Activated naive CD8-positive, alpha-beta T cell treated with anti-CD3 and anti-CD28 coated beads, Interleukin-2, amount 10 ng/mL, durations not matched to agents 7 days and 5 days (primary cell): Measurements from ENCODE around the gene STYK1. TPM values are rescaled to one million over a fixed set of nuclear protein-coding genes. Genes with fewer than 3 reads are reported as not detected.
A peak's percentile ranks its signal among the peaks of the same experiment; 100 is the strongest.
"Not testable (repeated sequence)": the region's sequence is repeated elsewhere in the genome, so short reads cannot be mapped to it uniquely, and the experiment has no call there.

ENCODE experiments used
- ATAC-seq: fragments of 150-1000 bp; cut with Tn5 transposase; one replicate; pipeline ENCODE4 v1.10.0; 2021; ENCODE audit warnings: low read depth, moderate library complexity
- POLR2A ChIA-PET: fragments of 350-600 bp; sonication (Branson Sonifier 250); formaldehyde crosslinking; loops from one replicate; lab custom pipeline; 2021; ENCODE audit warnings: antibody characterized with exemption; lab: Charles Lee
- DNase-seq: peaks from one replicate; pipeline ENCODE4 v3.0.0; 2021
- H3K27ac Mint-ChIP-seq: one replicate; pipeline ENCODE4 v1.8.0; 2022; ENCODE audit warnings: mild to moderate bottlenecking, mixed read lengths
- H3K27me3 Mint-ChIP-seq: one replicate; pipeline ENCODE4 v1.8.0; 2022; ENCODE audit warnings: mild to moderate bottlenecking, moderate library complexity, mixed read lengths
- H3K36me3 Mint-ChIP-seq: one replicate; pipeline ENCODE4 v1.8.0; 2021; ENCODE audit warnings: mild to moderate bottlenecking, mixed read lengths
- H3K4me1 Mint-ChIP-seq: one replicate; pipeline ENCODE4 v1.8.0; 2021; ENCODE audit warnings: mixed read lengths
- H3K4me3 Mint-ChIP-seq: one replicate; pipeline ENCODE4 v1.8.0; 2022; ENCODE audit warnings: mild to moderate bottlenecking, moderate library complexity, mixed read lengths
- H3K9me3 Mint-ChIP-seq: one replicate; pipeline ENCODE4 v1.8.0; 2021; ENCODE audit warnings: mixed read lengths
- total RNA-seq, 2 experiments: library from RNA; stranded (reverse); gene quantifications; one replicate each; pipeline ENCODE4 v1.2.3, GENCODE V29; 2021

The STYK1 gene
- total RNA-seq, 2 experiments from 2014 or later = 3.1 TPM

GRCh38 chr12:10611258-10611657 is 62.6 kb downstream of the STYK1 start:
- not testable (repeated sequence) for DNase-seq, H3K27me3 Mint-ChIP-seq, H3K9me3 Mint-ChIP-seq, H3K27ac Mint-ChIP-seq, ATAC-seq
- POLR2A ChIA-PET = interaction anchor here (0.5 to 1.3 kb wide), 3 partner anchors 57 to 1038 kb away, joined by 4 to 11 read pairs (median 6); partner anchors contain the start of gene ETV6
- Mint-ChIP-seq H3K4me3 (peak overlapping the region; percentile 99), H3K4me1 (peaks cover 40% of the 10 kb centered on the region), H3K36me3 (peaks cover 21% of the 10 kb centered on the region)

- Mint-ChIP-seq H3K4me1 (peaks cover 41% of the 10 kb centered on the region), H3K36me3 (peaks cover 22% of the 10 kb centered on the region), H3K27me3 (no peaks in the 10 kb centered on the region), H3K4me3 (no peak overlapping the region), H3K9me3 (no peaks in the 10 kb centered on the region), H3K27ac (peak overlapping the region; percentile 1)
- DNase-seq (no peak), ATAC-seq (no peak)
- POLR2A ChIA-PET = no interaction called here
Measured at GRCh38 chr12:10610188-10610587, 63.7 kb downstream of the STYK1 start.

GRCh38 chr12:10607885-10608458 is 65.9 kb downstream of the STYK1 start:
- Mint-ChIP-seq H3K36me3 (peaks cover 31% of the 10 kb centered on the region), H3K27ac (no peak overlapping the region)
- POLR2A ChIA-PET = no interaction called here

GRCh38 chr12:10601860-10602259 is 72.0 kb downstream of the STYK1 start:
- peaks cover 36% of the 10 kb centered on the region for H3K36me3 Mint-ChIP-seq

More at GRCh38 chr12:10607885-10608458, 65.9 kb downstream of the STYK1 start:
- Mint-ChIP-seq H3K9me3 (no peaks in the 10 kb centered on the region), H3K27me3 (no peaks in the 10 kb centered on the region), H3K4me1 (peaks cover 36% of the 10 kb centered on the region), H3K4me3 (no peak overlapping the region)
- ATAC-seq (no peak), DNase-seq (no peak)

GRCh38 chr12:10600988-10601387 is 72.9 kb downstream of the STYK1 start:
- no peak overlapping the region for H3K27ac Mint-ChIP-seq
- POLR2A ChIA-PET = no interaction called here
- no peak for ATAC-seq

More at GRCh38 chr12:10601860-10602259, 72.0 kb downstream of the STYK1 start:
- DNase-seq (no peak), ATAC-seq (no peak)
- Mint-ChIP-seq H3K27ac (no peak overlapping the region), H3K4me3 (peak overlapping the region; percentile 4), H3K27me3 (no peaks in the 10 kb centered on the region), H3K4me1 (peaks cover 15% of the 10 kb centered on the region), H3K9me3 (no peaks in the 10 kb centered on the region)
- POLR2A ChIA-PET = no interaction called here

GRCh38 chr12:10595881-10596280 is 78.0 kb downstream of the STYK1 start:
- H3K4me3 Mint-ChIP-seq = no peak overlapping the region
- DNase-seq (no peak), ATAC-seq (no peak)
- POLR2A ChIA-PET = no interaction called here
- no peak overlapping the region for H3K27ac Mint-ChIP-seq
- no peaks in the 10 kb centered on the region for H3K27me3 Mint-ChIP-seq
- H3K36me3 Mint-ChIP-seq = peaks cover 26% of the 10 kb centered on the region
- no peaks in the 10 kb centered on the region for H3K4me1 Mint-ChIP-seq
- H3K9me3 Mint-ChIP-seq = no peaks in the 10 kb centered on the region

More at GRCh38 chr12:10600988-10601387, 72.9 kb downstream of the STYK1 start:
- no peak for DNase-seq
- H3K27me3 Mint-ChIP-seq = no peaks in the 10 kb centered on the region
- H3K4me1 Mint-ChIP-seq = peaks cover 15% of the 10 kb centered on the region
- no peak overlapping the region for H3K4me3 Mint-ChIP-seq
- no peaks in the 10 kb centered on the region for H3K9me3 Mint-ChIP-seq
- peaks cover 41% of the 10 kb centered on the region for H3K36me3 Mint-ChIP-seq

GRCh38 chr12:10590966-10591365 is 82.9 kb downstream of the STYK1 start:
- Mint-ChIP-seq H3K9me3 (no peaks in the 10 kb centered on the region), H3K4me3 (no peak overlapping the region), H3K4me1 (no peaks in the 10 kb centered on the region), H3K27me3 (no peaks in the 10 kb centered on the region), H3K27ac (no peak overlapping the region), H3K36me3 (peaks cover 21% of the 10 kb centered on the region)
- POLR2A ChIA-PET = no interaction called here
- DNase-seq (no peak), ATAC-seq (no peak)

GRCh38 chr12:10584415-10584814 is 89.4 kb downstream of the STYK1 start:
- Mint-ChIP-seq H3K9me3 (peaks cover 9% of the 10 kb centered on the region), H3K27me3 (no peaks in the 10 kb centered on the region), H3K36me3 (peaks cover 34% of the 10 kb centered on the region), H3K4me3 (no peak overlapping the region), H3K4me1 (peaks cover 2% of the 10 kb centered on the region), H3K27ac (no peak overlapping the region)
- no peak for DNase-seq
- no peak for ATAC-seq
- POLR2A ChIA-PET = interaction anchor here (0.7 kb wide), 1 partner anchor 28 kb away, joined by 7 read pairs; no protein-coding TSS in a partner anchor

GRCh38 chr12:10582704-10583103 is 91.1 kb downstream of the STYK1 start:
- DNase-seq (no peak), ATAC-seq (no peak)
- Mint-ChIP-seq H3K4me3 (no peak overlapping the region), H3K27ac (no peak overlapping the region), H3K9me3 (peaks cover 9% of the 10 kb centered on the region), H3K36me3 (peaks cover 34% of the 10 kb centered on the region), H3K27me3 (no peaks in the 10 kb centered on the region), H3K4me1 (peaks cover 2% of the 10 kb centered on the region)
- POLR2A ChIA-PET = no interaction called here

- H3K4me1 Mint-ChIP-seq, H3K27ac Mint-ChIP-seq, POLR2A ChIA-PET, H3K4me3 Mint-ChIP-seq, ATAC-seq, DNase-seq, H3K9me3 Mint-ChIP-seq, H3K27me3 Mint-ChIP-seq: not testable (repeated sequence)
- H3K36me3 Mint-ChIP-seq = peaks cover 30% of the 10 kb centered on the region
Measured at GRCh38 chr12:10582133-10582532, 91.7 kb downstream of the STYK1 start.

- H3K4me3 Mint-ChIP-seq = no peak overlapping the region
- H3K9me3 Mint-ChIP-seq = no peaks in the 10 kb centered on the region
- no peak for DNase-seq
- H3K4me1 Mint-ChIP-seq = peaks cover 3% of the 10 kb centered on the region
- H3K27ac Mint-ChIP-seq = no peak overlapping the region
- H3K36me3 Mint-ChIP-seq = peaks cover 40% of the 10 kb centered on the region
- ATAC-seq = no peak
- POLR2A ChIA-PET = no interaction called here
- H3K27me3 Mint-ChIP-seq = no peaks in the 10 kb centered on the region
Measured at GRCh38 chr12:10574307-10574706, 99.5 kb downstream of the STYK1 start.

- Mint-ChIP-seq H3K4me1 (peaks cover 12% of the 10 kb centered on the region), H3K36me3 (peaks cover 51% of the 10 kb centered on the region)
- DNase-seq, ATAC-seq, H3K27ac Mint-ChIP-seq, H3K27me3 Mint-ChIP-seq, H3K4me3 Mint-ChIP-seq, H3K9me3 Mint-ChIP-seq, POLR2A ChIA-PET: not testable (repeated sequence)
Measured at GRCh38 chr12:10572021-10572490, 101.8 kb downstream of the STYK1 start.

GRCh38 chr12:10571141-10571540 is 102.7 kb downstream of the STYK1 start:
- no peak for ATAC-seq
- H3K4me1 Mint-ChIP-seq = peaks cover 18% of the 10 kb centered on the region
- no peaks in the 10 kb centered on the region for H3K9me3 Mint-ChIP-seq
- H3K4me3 Mint-ChIP-seq = no peak overlapping the region
- no peak overlapping the region for H3K27ac Mint-ChIP-seq
- no peak for DNase-seq
- POLR2A ChIA-PET = interaction anchor here (1.0 kb wide), 1 partner anchor 42 kb away, joined by 4 read pairs; no protein-coding TSS in a partner anchor
- no peaks in the 10 kb centered on the region for H3K27me3 Mint-ChIP-seq
- peaks cover 56% of the 10 kb centered on the region for H3K36me3 Mint-ChIP-seq
